Endothelial cell (in vitro differentiated cells): ENCODE measurements around the gene APLF. TPM values are rescaled to one million over a fixed set of nuclear protein-coding genes. Genes with fewer than 3 reads are reported as not detected.

Experiments used
- DNase-seq: peaks from one replicate; pipeline ENCODE4 v3.0.0; 2021; ENCODE audit warnings: low spot score
- H3K27ac Mint-ChIP-seq: one replicate; pipeline ENCODE4 v1.8.0; 2021; ENCODE audit warnings: mixed read lengths, inconsistent platforms; ENCODE audit not compliant: unreplicated experiment
- H3K27me3 Mint-ChIP-seq: one replicate; pipeline ENCODE4 v1.8.0; 2021; ENCODE audit warnings: mild to moderate bottlenecking, moderate library complexity, mixed read lengths, inconsistent platforms; ENCODE audit not compliant: unreplicated experiment
- H3K36me3 Mint-ChIP-seq: one replicate; pipeline ENCODE4 v1.8.0; 2021; ENCODE audit warnings: mild to moderate bottlenecking, low read depth, mixed read lengths, inconsistent platforms; ENCODE audit not compliant: unreplicated experiment
- H3K4me1 Mint-ChIP-seq: one replicate; pipeline ENCODE4 v1.8.0; 2021; ENCODE audit warnings: mild to moderate bottlenecking, mixed read lengths, inconsistent platforms; ENCODE audit not compliant: unreplicated experiment
- H3K4me3 Mint-ChIP-seq: one replicate; pipeline ENCODE4 v1.8.0; 2021; ENCODE audit warnings: mild to moderate bottlenecking, mixed read lengths, inconsistent platforms; ENCODE audit not compliant: unreplicated experiment
- H3K9me3 Mint-ChIP-seq: one replicate; pipeline ENCODE4 v1.8.0; 2021; ENCODE audit warnings: mixed read lengths, inconsistent platforms; ENCODE audit not compliant: unreplicated experiment
- CTCF ChIP-seq: fragments of 200-600 bp; sonication (generic); IDR thresholded peaks from one replicate; pipeline ENCODE4 v1.5.0; 2021; ENCODE audit warnings: antibody characterized with exemption; ENCODE audit not compliant: unreplicated experiment
- total RNA-seq: library from RNA; stranded (reverse); fragmentation: NEBNext Ultra II Directional; extraction: Animal tissue kit (Norgen Biotek cat#: 25700); gene quantifications from one replicate; pipeline ENCODE4 v1.2.1, GENCODE V29; 2021; ENCODE audit not compliant: unreplicated experiment

The APLF gene
- total RNA-seq, 1 donor from 2014 or later, result 12.9 TPM

DNA sequence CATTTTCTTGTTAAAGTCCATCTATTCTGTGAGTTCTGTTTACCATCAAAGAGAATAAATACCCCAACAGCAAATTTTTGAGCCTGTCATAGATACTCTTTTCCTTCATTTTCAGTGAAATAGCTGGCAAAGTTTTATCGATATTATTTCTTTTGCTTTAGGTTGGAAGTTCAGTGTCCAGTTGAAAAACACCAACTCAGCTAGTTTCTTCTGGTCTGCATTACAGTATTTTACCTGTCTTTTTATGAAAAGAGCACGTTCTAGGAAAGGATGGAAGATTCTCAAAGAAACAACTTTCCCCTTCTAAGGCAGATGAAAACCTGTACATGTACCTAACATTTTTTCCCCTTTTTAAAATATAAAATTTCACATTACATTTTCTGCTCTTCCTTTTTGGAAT lies 95.5 kb downstream of the APLF start:
- Mint-ChIP-seq H3K4me3 (no peak overlapping the region), H3K9me3 (no peaks in the 10 kb centered on the region), H3K36me3 (no peaks in the 10 kb centered on the region), H3K27ac (no peak overlapping the region), H3K27me3 (no peaks in the 10 kb centered on the region), H3K4me1 (peaks cover 8% of the 10 kb centered on the region)
- DNase-seq, result no peak
- no peak for TF ChIP-seq CTCF

- no peak for DNase-seq
- Mint-ChIP-seq H3K27me3 (no peaks in the 10 kb centered on the region), H3K4me3 (no peak overlapping the region), H3K27ac (no peak overlapping the region), H3K9me3 (no peaks in the 10 kb centered on the region), H3K4me1 (peaks cover 5% of the 10 kb centered on the region), H3K36me3 (no peaks in the 10 kb centered on the region)
- TF ChIP-seq CTCF, result no peak
Observed at GRCh38 chr2:68564426-68564825, 97.0 kb downstream of the APLF start.

DNA sequence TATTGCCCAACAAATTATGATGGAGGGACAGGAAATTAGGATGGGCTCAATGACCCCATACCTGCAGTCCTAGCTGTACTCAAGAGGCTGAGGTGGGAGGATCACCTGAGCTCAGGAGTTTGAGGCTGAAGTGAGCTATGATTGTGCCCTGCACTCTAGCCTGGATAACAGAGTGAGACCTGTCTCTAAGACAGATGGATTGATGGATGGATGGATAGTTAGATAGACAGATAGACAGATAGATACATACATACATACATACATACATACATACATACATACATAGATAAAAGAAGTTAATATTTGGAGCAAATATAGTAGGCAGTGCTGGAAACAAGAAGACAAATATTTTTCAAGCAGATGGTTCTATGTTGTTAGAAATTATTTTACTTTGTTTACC lies 97.9 kb downstream of the APLF start:
- H3K4me1 Mint-ChIP-seq, result no peaks in the 10 kb centered on the region
- H3K36me3 Mint-ChIP-seq, result peaks cover 3% of the 10 kb centered on the region
- no peak for TF ChIP-seq CTCF
- no peaks in the 10 kb centered on the region for H3K27me3 Mint-ChIP-seq
- no peak overlapping the region for H3K27ac Mint-ChIP-seq
- no peak overlapping the region for H3K4me3 Mint-ChIP-seq
- DNase-seq, result no peak
- no peaks in the 10 kb centered on the region for H3K9me3 Mint-ChIP-seq

DNA sequence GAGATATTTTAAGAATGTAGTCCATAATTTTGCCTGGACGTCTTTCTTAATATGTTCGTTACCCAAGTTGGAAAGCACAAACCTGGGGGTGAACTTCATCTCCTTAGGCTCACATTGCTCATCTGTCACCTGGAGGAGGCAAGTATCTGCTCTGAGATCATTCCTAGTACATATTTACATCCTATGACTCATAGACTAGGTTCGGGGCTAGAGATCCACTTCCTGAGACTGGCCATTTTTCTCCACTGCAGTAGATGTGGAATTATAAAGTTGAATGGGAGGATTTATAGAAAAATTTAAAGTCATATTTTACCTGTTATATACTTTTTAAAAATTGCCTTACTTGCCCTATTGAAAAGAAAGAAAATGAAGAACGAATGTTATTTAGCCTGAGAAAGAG lies 98.5 kb downstream of the APLF start:
- Mint-ChIP-seq H3K4me3 (no peak overlapping the region), H3K27me3 (no peaks in the 10 kb centered on the region), H3K4me1 (no peaks in the 10 kb centered on the region), H3K9me3 (no peaks in the 10 kb centered on the region), H3K27ac (no peak overlapping the region), H3K36me3 (peaks cover 4% of the 10 kb centered on the region)
- DNase-seq, result no peak
- no peak for TF ChIP-seq CTCF

DNA sequence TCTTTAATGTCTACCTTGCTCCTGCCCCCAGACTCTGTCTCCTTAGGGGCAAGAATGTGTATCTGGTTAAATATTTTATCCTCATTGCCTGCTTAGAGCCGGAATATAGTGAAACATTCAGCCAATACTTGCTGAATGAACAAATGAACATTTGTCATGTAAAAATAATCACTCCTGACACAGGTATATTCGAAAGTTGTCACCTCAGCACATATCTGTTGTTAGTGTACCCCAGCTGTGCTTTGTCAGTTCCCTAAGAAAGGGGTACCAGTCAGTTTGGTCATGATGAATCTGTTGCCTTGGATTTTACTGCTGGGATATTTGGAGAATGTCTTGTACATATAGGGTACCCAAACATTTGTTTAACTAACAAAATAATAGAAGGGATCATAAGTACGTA lies 99.0 kb downstream of the APLF start:
- DNase-seq, result no peak
- Mint-ChIP-seq H3K4me1 (no peaks in the 10 kb centered on the region), H3K4me3 (no peak overlapping the region), H3K36me3 (peaks cover 4% of the 10 kb centered on the region), H3K9me3 (no peaks in the 10 kb centered on the region), H3K27ac (no peak overlapping the region), H3K27me3 (no peaks in the 10 kb centered on the region)
- TF ChIP-seq CTCF, result no peak
